Ishikawa (cell line): ENCODE data around the gene TWNK.
A peak's percentile ranks its signal among the peaks of the same experiment; 100 is the strongest.

Source experiments
- CEBPB ChIP-seq: IDR thresholded peaks from 2 replicates; pipeline ENCODE4 v1.6.1; 2012
- CREB1 ChIP-seq: IDR thresholded peaks from 2 replicates; pipeline ENCODE4 v1.6.1; 2012; ENCODE audit warnings: low read depth
- EGR1 ChIP-seq: IDR thresholded peaks from 2 replicates; pipeline ENCODE4 v1.6.1; 2012
- EP300 ChIP-seq: IDR thresholded peaks from 2 replicates; pipeline ENCODE4 v1.6.1; 2012; ENCODE audit warnings: borderline replicate concordance
- FOXM1 ChIP-seq: IDR thresholded peaks from 2 replicates; pipeline ENCODE4 v1.6.1; 2012; ENCODE audit warnings: low read depth, borderline replicate concordance
- NFIC ChIP-seq: IDR thresholded peaks from 2 replicates; pipeline ENCODE4 v1.6.1; 2012
- RAD21 ChIP-seq: IDR thresholded peaks from 2 replicates; pipeline ENCODE4 v1.6.1; 2012; ENCODE audit warnings: low read depth
- REST ChIP-seq: IDR thresholded peaks from 2 replicates; pipeline ENCODE4 v1.6.1; 2012; ENCODE audit warnings: low read depth, mild to moderate bottlenecking
- TAF1 ChIP-seq: IDR thresholded peaks from 2 replicates; pipeline ENCODE4 v1.6.1; 2012; ENCODE audit warnings: low read depth, mild to moderate bottlenecking
- TCF12 ChIP-seq: IDR thresholded peaks from 2 replicates; pipeline ENCODE4 v1.6.1; 2012; ENCODE audit warnings: low read depth
- TEAD4 ChIP-seq: IDR thresholded peaks from 2 replicates; pipeline ENCODE4 v1.6.1; 2012
- USF1 ChIP-seq: IDR thresholded peaks from 2 replicates; pipeline ENCODE4 v1.6.1; 2012
- YY1 ChIP-seq: IDR thresholded peaks from 2 replicates; pipeline ENCODE4 v1.6.1; 2012; ENCODE audit warnings: low read depth
- ZBTB7A ChIP-seq: IDR thresholded peaks from 2 replicates; pipeline ENCODE4 v1.6.1; 2012; ENCODE audit warnings: low read depth
- TF ChIP-seq, protein P1 (sequence below): IDR thresholded peaks from 2 replicates; pipeline ENCODE4 v1.6.1; 2012

TWNK gene

GRCh38 chr10:101013365-101013825 is 26.1 kb downstream of the TWNK start:
- no peak for TF ChIP-seq TCF12
- no peak for TF ChIP-seq NFIC
- no peak for TF ChIP-seq CREB1
- TF ChIP-seq, protein P1, sequence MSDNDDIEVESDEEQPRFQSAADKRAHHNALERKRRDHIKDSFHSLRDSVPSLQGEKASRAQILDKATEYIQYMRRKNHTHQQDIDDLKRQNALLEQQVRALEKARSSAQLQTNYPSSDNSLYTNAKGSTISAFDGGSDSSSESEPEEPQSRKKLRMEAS = no peak
- no peak for TF ChIP-seq CEBPB
- TF ChIP-seq REST = no peak
- no peak for TF ChIP-seq RAD21
- no peak for TF ChIP-seq EGR1
- TF ChIP-seq ZBTB7A = no peak
- no peak for TF ChIP-seq USF1
- no peak for TF ChIP-seq TAF1
- TF ChIP-seq FOXM1 = no peak
- TF ChIP-seq YY1 = no peak
- no peak for TF ChIP-seq EP300
- no peak for TF ChIP-seq TEAD4

- TF ChIP-seq USF1 = no peak
- TF ChIP-seq RAD21 = peak; percentile 94
- TF ChIP-seq, protein P1 = 0 out of 2 replicates have a peak, but pooled peaks have one; percentile 13
These were observed 27.0 kb downstream of the TWNK start for GRCh38 chr10:101014230-101014884.

- TF ChIP-seq FOXM1 = no peak
- TF ChIP-seq YY1 = no peak
- TF ChIP-seq CREB1 = no peak
- TF ChIP-seq NFIC = peak; percentile 25; the same call in 1 of the 2 replicates
- TF ChIP-seq, protein P1 = no peak
- no peak for TF ChIP-seq EGR1
These were observed 27.7 kb downstream of the TWNK start for GRCh38 chr10:101014966-101015581.

GRCh38 chr10:101015582-101015973 is 28.2 kb downstream of the TWNK start:
- TF ChIP-seq CEBPB (no peak), TEAD4 (no peak), FOXM1 (no peak)

GRCh38 chr10:101016814-101017213 is 29.5 kb downstream of the TWNK start:
- no peak for TF ChIP-seq TCF12
- TF ChIP-seq FOXM1 = no peak
- TF ChIP-seq YY1 = no peak

DNA sequence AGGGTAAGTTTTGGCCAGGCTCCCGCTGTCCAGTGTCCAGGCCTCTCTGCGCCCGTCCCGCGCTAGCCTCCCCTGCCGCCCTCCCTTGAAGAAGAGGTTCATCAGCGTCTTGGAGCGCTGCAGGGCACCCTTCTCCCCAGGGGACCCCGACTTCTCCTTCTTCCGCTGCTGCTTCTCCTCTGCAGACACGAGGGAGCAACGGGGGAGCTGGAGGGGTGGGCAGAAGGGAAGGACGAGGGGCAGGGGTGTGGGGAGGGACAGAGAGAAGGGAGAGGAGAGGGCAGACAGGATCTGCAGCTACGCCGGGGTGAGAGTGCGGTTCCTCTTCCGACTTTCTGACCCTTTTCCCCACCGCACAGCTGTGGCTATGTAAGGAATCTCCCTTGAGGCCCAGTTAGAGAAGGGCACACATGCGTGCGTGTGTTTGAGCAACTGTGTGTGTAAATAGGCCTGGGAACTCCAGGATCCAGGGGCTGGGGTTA is 30.8 kb downstream of the TWNK start:
- TF ChIP-seq CREB1 (no peak), NFIC (no peak), FOXM1 (no peak), ZBTB7A (no peak), USF1 (no peak), RAD21 (no peak), TCF12 (no peak), TAF1 (no peak), CEBPB (no peak), EGR1 (no peak), TEAD4 (no peak), YY1 (no peak), EP300 (no peak), REST (no peak)
- TF ChIP-seq, protein P1 = no peak
